Effector CD8-positive, alpha-beta T cell (primary cell): ENCODE data around the gene TAF1B.
A peak's percentile ranks its signal among the peaks of the same experiment; 100 is the strongest.

Source experiments
- DNase-seq: peaks from one replicate; lab custom pipeline; 2025; lab: John Stamatoyannopoulos, UW
- total RNA-seq, 4 experiments: gene quantifications; one replicate each; lab custom pipeline; 2026; lab: John Stamatoyannopoulos, UW

Gene TAF1B
- 27.0 to 37.1 (median 29.3) reads per million in 4 experiments for total RNA-seq

GRCh38 chr2:9843229-9844035 is at the start of gene TAF1B:
TSS of gene TAF1B (plus strand) at chr2:9843474. CDS start at chr2:9843542, 68 bp downstream.
- DNase-seq: peak; percentile 78

- DNase-seq: no peak
Observed at GRCh38 chr2:9793918-9794717, 49.2 kb upstream of the TAF1B start.

- no peak for DNase-seq
Observed at GRCh38 chr2:9795071-9795470, 48.2 kb upstream of the TAF1B start.

- DNase-seq: no peak
Observed at GRCh38 chr2:9796056-9797010, 46.9 kb upstream of the TAF1B start.

GRCh38 chr2:9797086-9797485 is 46.2 kb upstream of the TAF1B start:
- no peak for DNase-seq

- DNase-seq: no peak
Observed at GRCh38 chr2:9797681-9798556, 45.4 kb upstream of the TAF1B start.

- no peak for DNase-seq
Observed at GRCh38 chr2:9799011-9799596, 44.2 kb upstream of the TAF1B start.

GRCh38 chr2:9799729-9800632 is 43.3 kb upstream of the TAF1B start:
- peak; percentile 68 for DNase-seq

GRCh38 chr2:9800639-9800974 is 42.7 kb upstream of the TAF1B start:
- DNase-seq: no peak

- DNase-seq: no peak
Observed at GRCh38 chr2:9800975-9801726, 42.1 kb upstream of the TAF1B start.

- DNase-seq: no peak
Observed at GRCh38 chr2:9802576-9802993, 40.7 kb upstream of the TAF1B start.

GRCh38 chr2:9803023-9803805 is 40.1 kb upstream of the TAF1B start:
- no peak for DNase-seq

GRCh38 chr2:9805435-9806297 is 37.6 kb upstream of the TAF1B start:
- DNase-seq: no peak

GRCh38 chr2:9806298-9806610 is 37.0 kb upstream of the TAF1B start:
- no peak for DNase-seq

- no peak for DNase-seq
Observed at GRCh38 chr2:9806656-9807055, 36.6 kb upstream of the TAF1B start.

- DNase-seq: no peak
Observed at GRCh38 chr2:9807056-9807455, 36.2 kb upstream of the TAF1B start.
